ENCODE results near the gene DHRSX.
"Not testable (repeated sequence)": the region's sequence is repeated elsewhere in the genome, so short reads cannot be mapped to it uniquely, and the experiment has no call there.

The DHRSX gene

GRCh38 chrX:2511326-2511725 lies 10.6 kb upstream of the DHRSX start:
- no peak overlapping the region for H2AFZ ChIP-seq (ENCODE audit: low read depth)
- no peak overlapping the region for H3K4me3 ChIP-seq (IDR thresholded peaks at IDR 0.05; ENCODE audit: insufficient read depth, low read depth, low read length)
- no peaks in the 10 kb centered on the region for H3K27me3 ChIP-seq (ENCODE audit: insufficient read depth, low read depth)
- H3K4me2 ChIP-seq, result no peak overlapping the region
- TF ChIP-seq CTCF (conservative IDR thresholded peaks at IDR 0.05; ENCODE audit: low read depth, low read length), result no peak
- H3K36me3 ChIP-seq (ENCODE audit: insufficient read depth), result no peaks in the 10 kb centered on the region
- no peaks in the 10 kb centered on the region for H4K20me1 ChIP-seq (ENCODE audit: insufficient read depth)
- no peaks in the 10 kb centered on the region for H3K4me1 ChIP-seq (ENCODE audit: low read depth, poor library complexity, severe bottlenecking)
- no peaks in the 10 kb centered on the region for H3K79me2 ChIP-seq (ENCODE audit: insufficient read depth, low read depth)
- H3K9ac ChIP-seq, result no peak overlapping the region
- H3K27ac ChIP-seq, result no peak overlapping the region

- Histone ChIP-seq H3K36me3 (ENCODE audit: insufficient read depth) (no peaks in the 10 kb centered on the region), H3K4me2 (no peak overlapping the region), H2AFZ (ENCODE audit: low read depth) (no peak overlapping the region), H3K27me3 (ENCODE audit: insufficient read depth, low read depth) (no peaks in the 10 kb centered on the region), H3K27ac (no peak overlapping the region), H4K20me1 (ENCODE audit: insufficient read depth) (no peaks in the 10 kb centered on the region), H3K79me2 (ENCODE audit: insufficient read depth, low read depth) (no peaks in the 10 kb centered on the region), H3K4me3 (IDR thresholded peaks at IDR 0.05; ENCODE audit: insufficient read depth, low read depth, low read length) (no peak overlapping the region), H3K4me1 (ENCODE audit: low read depth, poor library complexity, severe bottlenecking) (no peaks in the 10 kb centered on the region), H3K9ac (no peak overlapping the region)
- no peak for TF ChIP-seq CTCF (conservative IDR thresholded peaks at IDR 0.05; ENCODE audit: low read depth, low read length)
Observed at GRCh38 chrX:2508648-2509335, 8.0 kb upstream of the DHRSX start.

- Histone ChIP-seq H3K27ac (no peak overlapping the region), H3K4me3 (IDR thresholded peaks at IDR 0.05; ENCODE audit: insufficient read depth, low read depth, low read length) (no peak overlapping the region), H3K9ac (no peak overlapping the region), H3K4me2 (no peak overlapping the region), H3K27me3 (ENCODE audit: insufficient read depth, low read depth) (no peaks in the 10 kb centered on the region), H2AFZ (ENCODE audit: low read depth) (no peak overlapping the region), H3K4me1 (ENCODE audit: low read depth, poor library complexity, severe bottlenecking) (no peaks in the 10 kb centered on the region), H4K20me1 (ENCODE audit: insufficient read depth) (no peaks in the 10 kb centered on the region), H3K79me2 (ENCODE audit: insufficient read depth, low read depth) (no peaks in the 10 kb centered on the region), H3K36me3 (ENCODE audit: insufficient read depth) (no peaks in the 10 kb centered on the region)
- TF ChIP-seq CTCF (conservative IDR thresholded peaks at IDR 0.05; ENCODE audit: low read depth, low read length), result no peak
Observed at GRCh38 chrX:2507904-2508627, 7.3 kb upstream of the DHRSX start.

GRCh38 chrX:2507196-2507595 lies 6.4 kb upstream of the DHRSX start:
- H3K27ac ChIP-seq, result no peak overlapping the region
- no peak overlapping the region for H3K4me3 ChIP-seq (IDR thresholded peaks at IDR 0.05; ENCODE audit: insufficient read depth, low read depth, low read length)
- H3K79me2 ChIP-seq (ENCODE audit: insufficient read depth, low read depth), result no peaks in the 10 kb centered on the region
- TF ChIP-seq CTCF (conservative IDR thresholded peaks at IDR 0.05; ENCODE audit: low read depth, low read length), result no peak
- H4K20me1 ChIP-seq (ENCODE audit: insufficient read depth), result no peaks in the 10 kb centered on the region
- no peaks in the 10 kb centered on the region for H3K27me3 ChIP-seq (ENCODE audit: insufficient read depth, low read depth)
- no peaks in the 10 kb centered on the region for H3K4me1 ChIP-seq (ENCODE audit: low read depth, poor library complexity, severe bottlenecking)
- no peak overlapping the region for H2AFZ ChIP-seq (ENCODE audit: low read depth)
- H3K36me3 ChIP-seq (ENCODE audit: insufficient read depth), result no peaks in the 10 kb centered on the region
- no peak overlapping the region for H3K4me2 ChIP-seq
- H3K9ac ChIP-seq, result no peak overlapping the region

- not testable (repeated sequence) for H3K9ac ChIP-seq; H3K27ac ChIP-seq; H3K4me2 ChIP-seq; H2AFZ ChIP-seq (ENCODE audit: low read depth); H3K4me3 ChIP-seq (IDR thresholded peaks at IDR 0.05; ENCODE audit: insufficient read depth, low read depth, low read length); H3K79me2 ChIP-seq (ENCODE audit: insufficient read depth, low read depth); H3K36me3 ChIP-seq (ENCODE audit: insufficient read depth); H4K20me1 ChIP-seq (ENCODE audit: insufficient read depth); H3K27me3 ChIP-seq (ENCODE audit: insufficient read depth, low read depth); H3K4me1 ChIP-seq (ENCODE audit: low read depth, poor library complexity, severe bottlenecking)
Observed at GRCh38 chrX:2505341-2505740, 4.6 kb upstream of the DHRSX start.
